GM12872 (cell line): ENCODE measurements around the gene AHRR.
A peak's percentile ranks its signal among the peaks of the same experiment; 100 is the strongest.

Source experiments
- TF ChIP-seq, protein P1 (sequence below): IDR thresholded peaks from 3 replicates; pipeline ENCODE4 v1.5.1; 2011; ENCODE audit warnings: low read depth, mild to moderate bottlenecking, low read length, moderate library complexity; ENCODE audit not compliant: insufficient read depth

Gene AHRR

DNA sequence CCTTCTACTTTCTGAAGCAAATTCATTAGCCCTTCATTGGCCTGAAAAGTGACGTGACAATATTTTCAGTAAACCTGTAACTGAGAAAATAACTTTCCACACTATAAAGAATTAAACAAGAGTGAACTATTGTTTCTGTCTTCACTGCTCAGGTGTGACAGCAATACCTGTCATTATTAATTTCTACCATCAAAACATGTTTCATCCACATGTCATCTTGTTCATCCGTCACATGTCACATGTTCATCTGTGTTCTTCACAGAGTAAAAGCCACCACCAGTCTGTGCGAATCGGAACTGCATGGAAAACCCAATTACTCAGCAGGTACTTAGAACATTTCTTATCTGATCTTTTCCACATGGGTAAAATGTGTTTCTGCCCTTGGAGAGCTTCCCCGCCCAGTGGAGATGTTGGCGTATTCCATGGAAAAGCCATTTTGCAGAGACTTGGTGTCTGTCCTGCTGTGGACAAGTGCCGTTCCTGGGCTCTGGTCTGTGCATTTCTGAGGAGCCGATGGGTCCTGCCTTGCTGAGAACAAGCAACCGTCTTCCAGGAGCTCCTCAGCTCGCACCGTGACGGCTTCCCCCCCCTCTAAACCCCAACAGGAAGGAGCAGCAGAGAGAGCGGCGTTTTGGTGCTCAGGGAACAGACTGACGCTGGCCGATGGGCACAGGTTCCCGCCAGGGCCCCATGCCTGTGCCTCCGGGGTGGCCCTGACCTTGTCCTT lies 110.8 kb downstream of the AHRR start:
- TF ChIP-seq, protein P1, sequence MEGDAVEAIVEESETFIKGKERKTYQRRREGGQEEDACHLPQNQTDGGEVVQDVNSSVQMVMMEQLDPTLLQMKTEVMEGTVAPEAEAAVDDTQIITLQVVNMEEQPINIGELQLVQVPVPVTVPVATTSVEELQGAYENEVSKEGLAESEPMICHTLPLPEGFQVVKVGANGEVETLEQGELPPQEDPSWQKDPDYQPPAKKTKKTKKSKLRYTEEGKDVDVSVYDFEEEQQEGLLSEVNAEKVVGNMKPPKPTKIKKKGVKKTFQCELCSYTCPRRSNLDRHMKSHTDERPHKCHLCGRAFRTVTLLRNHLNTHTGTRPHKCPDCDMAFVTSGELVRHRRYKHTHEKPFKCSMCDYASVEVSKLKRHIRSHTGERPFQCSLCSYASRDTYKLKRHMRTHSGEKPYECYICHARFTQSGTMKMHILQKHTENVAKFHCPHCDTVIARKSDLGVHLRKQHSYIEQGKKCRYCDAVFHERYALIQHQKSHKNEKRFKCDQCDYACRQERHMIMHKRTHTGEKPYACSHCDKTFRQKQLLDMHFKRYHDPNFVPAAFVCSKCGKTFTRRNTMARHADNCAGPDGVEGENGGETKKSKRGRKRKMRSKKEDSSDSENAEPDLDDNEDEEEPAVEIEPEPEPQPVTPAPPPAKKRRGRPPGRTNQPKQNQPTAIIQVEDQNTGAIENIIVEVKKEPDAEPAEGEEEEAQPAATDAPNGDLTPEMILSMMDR, result no peak

DNA sequence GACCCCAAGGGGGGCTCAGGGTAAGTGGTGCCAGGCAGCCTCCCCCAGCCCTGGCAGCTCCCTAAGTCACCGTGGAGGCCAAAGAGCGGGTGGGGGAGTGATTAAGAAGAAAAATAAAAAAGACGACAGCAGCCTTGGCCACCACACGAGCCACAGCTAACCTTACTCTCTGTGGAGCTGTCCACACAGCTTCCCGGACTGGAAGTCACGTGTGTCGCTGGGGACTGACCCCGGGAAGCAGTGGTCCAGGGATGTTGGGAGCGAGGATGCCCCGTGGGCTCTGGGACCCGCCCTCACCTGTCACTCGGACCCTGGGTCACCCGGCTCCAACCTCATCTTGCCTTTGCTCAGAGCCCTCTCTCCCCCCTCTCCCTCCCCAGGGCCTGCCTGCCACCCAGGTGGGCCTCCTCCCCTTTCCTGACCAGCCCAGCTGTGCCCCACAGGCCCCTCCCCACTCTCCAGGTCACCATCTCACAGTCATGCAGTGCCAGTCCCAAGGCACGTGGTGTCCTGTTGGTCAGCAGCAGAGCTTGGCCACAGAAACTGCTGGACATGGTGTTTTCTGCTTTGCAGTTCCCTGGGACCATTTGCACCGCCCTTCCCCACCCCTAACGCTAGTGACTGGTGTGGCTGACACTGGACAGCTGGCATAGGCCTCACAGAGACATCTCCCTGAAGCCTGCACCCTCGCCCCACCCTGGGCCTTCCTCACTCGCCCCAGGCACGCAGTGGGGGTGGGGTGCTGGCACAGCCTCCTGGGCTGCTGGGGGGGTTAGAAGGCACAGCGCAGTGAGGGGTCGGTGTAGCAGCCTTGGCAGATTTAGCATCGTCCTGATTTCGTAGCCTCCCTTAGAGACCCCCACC lies 111.6 kb downstream of the AHRR start:
- TF ChIP-seq, protein P1, result no peak

DNA sequence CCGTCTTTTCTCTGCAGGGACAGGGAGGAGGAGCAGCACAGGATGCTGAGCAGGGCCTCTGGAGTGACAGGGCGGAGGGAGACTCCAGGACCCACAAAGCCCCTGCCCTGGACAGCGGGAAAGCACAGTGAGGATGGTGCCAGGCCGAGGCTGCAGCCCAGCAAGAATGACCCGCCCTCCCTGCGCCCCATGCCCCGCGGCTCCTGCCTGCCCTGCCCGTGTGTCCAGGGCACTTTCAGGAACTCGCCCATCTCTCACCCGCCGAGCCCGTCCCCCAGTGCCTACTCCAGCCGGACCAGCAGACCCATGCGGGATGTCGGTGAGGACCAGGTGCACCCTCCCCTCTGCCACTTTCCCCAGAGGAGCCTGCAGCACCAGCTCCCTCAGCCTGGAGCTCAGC lies 112.3 kb downstream of the AHRR start:
- TF ChIP-seq, protein P1, result no peak

DNA sequence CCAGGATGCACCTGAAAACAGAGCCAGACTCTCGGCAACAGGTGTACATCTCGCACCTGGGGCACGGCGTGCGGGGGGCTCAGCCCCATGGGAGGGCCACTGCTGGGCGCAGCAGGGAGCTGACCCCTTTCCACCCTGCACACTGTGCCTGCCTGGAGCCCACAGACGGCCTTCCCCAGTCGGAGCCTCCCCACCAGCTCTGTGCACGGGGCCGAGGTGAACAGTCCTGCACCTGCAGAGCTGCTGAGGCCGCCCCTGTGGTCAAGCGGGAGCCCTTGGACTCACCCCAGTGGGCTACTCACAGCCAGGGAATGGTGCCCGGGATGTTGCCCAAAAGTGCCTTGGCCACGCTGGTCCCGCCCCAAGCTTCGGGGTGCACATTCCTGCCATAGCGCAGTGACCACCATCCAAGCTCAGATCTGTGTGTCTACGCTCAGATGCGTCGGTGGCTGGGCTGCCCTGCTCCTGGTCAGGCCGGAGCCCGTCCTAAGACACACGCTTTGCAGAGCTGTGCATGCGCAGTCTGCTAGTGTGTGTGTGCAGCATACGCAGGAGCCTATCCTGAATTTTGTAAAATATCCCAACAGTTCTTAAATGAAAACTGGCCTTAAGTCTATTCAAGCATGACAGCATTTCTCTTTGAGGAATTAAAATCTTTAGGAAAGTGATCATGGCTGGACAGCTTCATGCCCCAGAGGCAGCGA lies 113.1 kb downstream of the AHRR start:
- TF ChIP-seq, protein P1, result no peak

DNA sequence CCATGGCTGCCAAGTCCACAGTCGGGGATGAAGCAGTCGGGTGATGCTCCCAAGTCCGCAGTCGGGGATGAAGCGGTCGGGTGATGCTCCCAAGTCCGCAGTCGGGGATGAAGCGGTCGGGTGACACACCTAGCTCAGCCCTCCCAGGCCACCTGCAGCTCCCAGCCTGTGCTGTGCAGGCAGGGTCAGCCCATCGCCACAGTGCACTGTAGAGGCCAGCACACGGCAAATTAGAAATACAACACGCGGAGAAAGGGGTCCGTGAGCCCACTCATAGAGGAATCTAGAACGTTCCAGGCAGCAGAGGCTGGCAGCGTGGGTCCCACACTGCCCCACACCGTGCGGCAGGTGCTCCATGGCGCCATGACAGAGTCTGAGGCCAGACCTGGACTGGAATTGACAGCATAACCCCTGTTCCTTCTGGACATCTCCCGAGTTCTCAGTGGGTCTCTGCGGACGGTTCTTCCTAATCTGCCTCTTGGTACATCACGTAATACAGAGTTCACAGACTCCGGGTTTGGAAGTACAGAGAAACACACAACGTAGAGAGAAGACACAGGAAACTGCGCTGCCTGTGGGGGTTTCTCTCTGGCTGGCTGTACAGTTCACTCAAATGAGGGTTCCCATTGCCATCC lies 113.8 kb downstream of the AHRR start:
- TF ChIP-seq, protein P1, result no peak

DNA sequence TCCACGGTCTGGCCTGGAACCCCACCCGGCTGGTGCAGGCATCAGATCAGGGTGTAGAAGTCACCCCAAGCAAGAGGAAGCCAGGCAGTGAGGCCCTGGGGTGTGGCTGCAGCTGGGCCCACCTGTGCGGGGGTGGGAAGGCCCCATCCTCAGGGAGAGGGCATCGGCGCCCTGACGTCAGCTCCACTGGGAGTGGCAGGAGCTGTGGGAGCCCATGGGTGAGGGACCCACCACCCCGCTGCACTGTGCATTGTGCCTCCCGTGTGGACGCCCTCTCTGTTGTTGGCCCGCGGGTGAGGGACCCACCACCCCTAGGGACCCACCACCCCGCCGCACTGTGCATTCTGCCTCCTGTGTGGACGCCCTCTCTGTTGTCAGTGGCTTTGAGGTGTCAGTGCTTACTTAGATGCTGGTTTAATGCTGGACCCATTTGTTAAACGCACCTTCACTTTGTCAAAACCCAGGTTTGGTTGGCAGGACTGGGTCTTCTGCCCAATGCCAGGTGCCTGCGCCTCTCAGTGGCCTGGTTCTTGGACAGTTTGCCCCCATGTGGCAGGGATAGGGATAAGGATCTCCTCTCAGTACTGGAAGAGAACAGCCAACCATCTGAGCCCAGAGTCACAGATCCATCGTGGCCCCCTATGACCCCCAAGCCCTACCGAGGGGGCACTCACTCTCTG lies 114.6 kb downstream of the AHRR start:
- TF ChIP-seq, protein P1, result peak; percentile 43; the same call in 2 of the 3 replicates
